SK-N-SH (cell line): Measurements from ENCODE around the gene TMEM179B. TPM values are rescaled to one million over a fixed set of nuclear protein-coding genes. Genes with fewer than 3 reads are reported as not detected.

Source experiments
- CTCF ChIA-PET: fragments of 300-600, 350-600 bp; formaldehyde crosslinking; extraction: SDS; loops from one replicate; lab custom pipeline; 2021; lab: Yijun Ruan, JAX
- POLR2A ChIA-PET: fragments of 350-600 bp; sonication (Branson Sonifier 250); formaldehyde crosslinking; extraction: SDS; loops from one replicate; lab custom pipeline; 2020; ENCODE audit warnings: antibody characterized with exemption, inconsistent platforms; lab: Yijun Ruan, JAX
- DNase-seq: peaks from one replicate; pipeline ENCODE4 v3.0.0; 2012
- H2AFZ ChIP-seq: fragments of 200-600 bp; sonication (generic); 2 replicates; pipeline ENCODE4 v1.8.1; 2016; ENCODE audit warnings: antibody characterized with exemption, mild to moderate bottlenecking, low read depth
- H3F3A ChIP-seq: fragments of 200-600 bp; sonication (generic); replicated peaks from 2 replicates; pipeline ENCODE3; 2016; ENCODE audit warnings: antibody characterized with exemption, mild to moderate bottlenecking; ENCODE audit not compliant: insufficient read depth
- H3K27ac ChIP-seq, 2 experiments: fragments of 200-500 bp in 1 of 2; fragments of 200-600 bp in 1 of 2; sonication (Bioruptor generic) in 1 of 2; sonication (generic), shearing (Covaris generic) in 1 of 2; 2 replicates each; pipeline versions ENCODE4 v1.5.1 to v1.6.1; 2014 to 2016; ENCODE audit warnings: low read depth in 2 of 2, inconsistent platforms in 1 of 2, low read length in 1 of 2, mild to moderate bottlenecking in 1 of 2, mixed read lengths in 1 of 2
- H3K27me3 ChIP-seq: fragments of 200-600 bp; sonication (generic), shearing (Covaris generic); 2 replicates; pipeline ENCODE4 v1.6.1; 2016; ENCODE audit warnings: mixed run types; ENCODE audit not compliant: insufficient read depth
- H3K36me3 ChIP-seq, 2 experiments: fragments of 200-500 bp in 1 of 2; fragments of 200-600 bp in 1 of 2; sonication (Bioruptor generic) in 1 of 2; sonication (generic) in 1 of 2; replicated peaks in 1 of 2; 2 replicates each; pipeline versions ENCODE3 to v1.5.1; 2014 to 2016; ENCODE audit warnings: low read length in 1 of 2, mild to moderate bottlenecking in 1 of 2; ENCODE audit not compliant: insufficient read depth in 2 of 2, control insufficient read depth in 1 of 2
- H3K4me1 ChIP-seq, 2 experiments: fragments of 200-500 bp in 1 of 2; fragments of 200-600 bp in 1 of 2; sonication (Bioruptor generic) in 1 of 2; sonication (generic), shearing (Covaris generic) in 1 of 2; 2 replicates each; pipeline versions ENCODE4 v1.5.1 to v1.6.1; 2014 to 2016; ENCODE audit warnings: low read depth in 1 of 2, low read length in 1 of 2, mixed run types in 1 of 2; ENCODE audit not compliant: insufficient read depth in 2 of 2, control insufficient read depth in 1 of 2
- H3K4me2 ChIP-seq: fragments of 200-600 bp; sonication (generic), shearing (Covaris generic); 2 replicates; pipeline ENCODE4 v1.6.1; 2017; ENCODE audit warnings: mixed run types
- H3K4me3 ChIP-seq, 2 experiments: fragments of 200-500 bp in 1 of 2; fragments of 200-600 bp in 1 of 2; sonication (Bioruptor generic) in 1 of 2; sonication (generic), shearing (Covaris generic) in 1 of 2; 2 replicates each; pipeline versions ENCODE4 v1.5.1 to v1.8.1; 2014 to 2016; ENCODE audit warnings: low read depth in 2 of 2, inconsistent platforms in 1 of 2, low read length in 1 of 2, mild to moderate bottlenecking in 1 of 2, mixed read lengths in 1 of 2, moderate library complexity in 1 of 2
- H3K79me2 ChIP-seq: fragments of 200-600 bp; sonication (generic); 2 replicates; pipeline ENCODE4 v1.8.1; 2017; ENCODE audit warnings: mild to moderate bottlenecking; ENCODE audit not compliant: insufficient read depth
- H3K9ac ChIP-seq: fragments of 200-600 bp; sonication (generic); 2 replicates; pipeline ENCODE4 v1.6.1; 2017; ENCODE audit warnings: mixed run types
- H3K9me2 ChIP-seq: fragments of 200-600 bp; sonication (generic); 2 replicates; pipeline ENCODE4 v1.6.1; 2017; ENCODE audit warnings: mixed run types
- H3K9me3 ChIP-seq: fragments of 200-600 bp; sonication (generic); 2 replicates; pipeline ENCODE4 v1.6.1; 2017; ENCODE audit warnings: mixed run types, mild to moderate bottlenecking, moderate library complexity
- H4K20me1 ChIP-seq: fragments of 200-600 bp; sonication (generic); 2 replicates; pipeline ENCODE4 v1.6.1; 2017; ENCODE audit warnings: mild to moderate bottlenecking, mixed run types; ENCODE audit not compliant: insufficient read depth
- EP300 ChIP-seq, 2 experiments: IDR thresholded peaks; 2 replicates each; pipeline versions ENCODE4 v1.4.0 to v1.6.1; 2012; ENCODE audit warnings: borderline replicate concordance in 1 of 2, low read depth in 1 of 2, low read length in 1 of 2
- FOXJ3 ChIP-seq: sonication (generic); formaldehyde crosslinking; IDR thresholded peaks from 2 replicates; pipeline ENCODE4 v1.5.1; 2020; ENCODE audit warnings: mild to moderate bottlenecking, missing genetic modification reagents
- FOXM1 ChIP-seq: IDR thresholded peaks from 2 replicates; pipeline ENCODE4 v1.4.0; 2012; ENCODE audit warnings: low read depth, mild to moderate bottlenecking
- MAX ChIP-seq: IDR thresholded peaks from 2 replicates; pipeline ENCODE4 v1.4.0; 2012; ENCODE audit warnings: low read depth
- RCOR1 ChIP-seq: fragments of 150-350 bp; IDR thresholded peaks from 2 replicates; pipeline ENCODE4 v1.6.1; 2017; ENCODE audit warnings: antibody characterized with exemption, low read length
- TEAD4 ChIP-seq: IDR thresholded peaks from 2 replicates; pipeline ENCODE4 v1.4.0; 2012; ENCODE audit warnings: mild to moderate bottlenecking, borderline replicate concordance; ENCODE audit not compliant: insufficient read depth
- USF2 ChIP-seq: fragments of 150-350 bp; IDR thresholded peaks from 2 replicates; pipeline ENCODE4 v1.6.1; 2017; ENCODE audit warnings: antibody characterized with exemption, low read length, low read depth, borderline replicate concordance
- YY1 ChIP-seq: IDR thresholded peaks from 2 replicates; pipeline ENCODE4 v1.4.0; 2012; ENCODE audit warnings: low read depth, mild to moderate bottlenecking
- WGBS: methylation state at CpG from one replicate; pipeline ENCODE4 v1.1.6; 2017; ENCODE audit warnings: low lambda C conversion rate; 5-methylcytosine and 5-hydroxymethylcytosine counted together
- polyA plus RNA-seq, 3 experiments: library from polyadenylated mRNA; depleted of rRNA; stranded (reverse); fragments of >200 nt; gene quantifications; 2 replicates each; pipeline ENCODE4 v1.2.3, GENCODE V29; 2012
- TF ChIP-seq, protein P1 (sequence below): IDR thresholded peaks from 2 replicates; pipeline ENCODE4 v1.6.1; 2012; ENCODE audit warnings: mild to moderate bottlenecking, low read depth, low read length, moderate library complexity
- TF ChIP-seq, protein P2 (sequence below): fragments of 200-600 bp; sonication (generic); IDR thresholded peaks from 2 replicates; pipeline ENCODE4 v1.6.1; 2017; ENCODE audit warnings: antibody characterized with exemption, mild to moderate bottlenecking, moderate library complexity

Gene TMEM179B
- polyA plus RNA-seq, 1 of the 3 experiments (the other 2 are of a cell fraction): 69.6 TPM

DNA sequence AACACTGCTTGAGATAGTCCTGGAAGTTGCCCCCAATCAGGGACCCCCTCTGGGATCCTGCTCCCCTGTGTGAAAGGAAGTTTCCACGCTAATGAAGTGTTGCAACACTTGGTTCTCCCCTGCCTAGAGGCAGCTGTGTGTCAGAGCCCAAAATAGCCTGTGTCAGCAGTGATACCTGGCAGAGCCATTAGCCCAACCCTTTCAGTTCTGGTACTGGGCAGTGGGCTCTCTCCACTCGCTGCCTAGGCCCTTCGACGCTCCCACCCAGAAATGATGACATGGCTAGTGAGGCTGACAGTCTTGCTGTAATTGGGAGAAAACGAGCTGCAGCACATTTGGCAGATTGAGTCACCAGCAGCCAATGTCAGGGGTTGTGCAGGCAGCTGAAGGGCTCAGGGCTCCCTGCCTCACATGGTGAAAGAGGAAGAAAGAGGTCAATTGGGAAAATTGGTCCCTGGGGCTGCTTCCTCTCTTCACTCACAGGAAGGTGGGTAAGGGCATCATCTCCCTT is 19.5 kb downstream of the TMEM179B start:
- ChIA-PET POLR2A (interaction anchor here (0.6 to 3.7 kb wide), 9 partner anchors 8 to 54 kb away, joined by 3 to 27 read pairs (median 4); no protein-coding TSS in a partner anchor), CTCF (interaction anchor here (0.9 to 1.8 kb wide), 7 partner anchors 10 to 78 kb away, joined by 3 to 9 read pairs (median 4); partner anchors contain the start of gene SLC3A2)
- Histone ChIP-seq H3K9ac (no peak overlapping the region), H3K27ac (no peak overlapping the region), H3K9me2 (no peaks in the 10 kb centered on the region), H3K4me3 (no peak overlapping the region), H2AFZ (no peak overlapping the region), H3K27me3 (no peaks in the 10 kb centered on the region), H3K9me3 (no peaks in the 10 kb centered on the region), H3K79me2 (peaks cover 35% of the 10 kb centered on the region), H3K4me2 (no peak overlapping the region), H3K4me1 (peaks cover 8 to 18% of the 10 kb centered on the region in 2 experiments), H3F3A (peaks cover 30% of the 10 kb centered on the region), H3K36me3 (peaks cover 16 to 22% of the 10 kb centered on the region in 2 experiments), H4K20me1 (peaks cover 16% of the 10 kb centered on the region)
- DNase-seq: no peak
- WGBS: 65% methylated on average over 3 of the region's 5 CpGs
- TF ChIP-seq RCOR1: no peak
- no peak for TF ChIP-seq FOXJ3
- no peak for TF ChIP-seq FOXM1
- no peak for TF ChIP-seq MAX
- no peak for TF ChIP-seq YY1
- TF ChIP-seq, protein P1, sequence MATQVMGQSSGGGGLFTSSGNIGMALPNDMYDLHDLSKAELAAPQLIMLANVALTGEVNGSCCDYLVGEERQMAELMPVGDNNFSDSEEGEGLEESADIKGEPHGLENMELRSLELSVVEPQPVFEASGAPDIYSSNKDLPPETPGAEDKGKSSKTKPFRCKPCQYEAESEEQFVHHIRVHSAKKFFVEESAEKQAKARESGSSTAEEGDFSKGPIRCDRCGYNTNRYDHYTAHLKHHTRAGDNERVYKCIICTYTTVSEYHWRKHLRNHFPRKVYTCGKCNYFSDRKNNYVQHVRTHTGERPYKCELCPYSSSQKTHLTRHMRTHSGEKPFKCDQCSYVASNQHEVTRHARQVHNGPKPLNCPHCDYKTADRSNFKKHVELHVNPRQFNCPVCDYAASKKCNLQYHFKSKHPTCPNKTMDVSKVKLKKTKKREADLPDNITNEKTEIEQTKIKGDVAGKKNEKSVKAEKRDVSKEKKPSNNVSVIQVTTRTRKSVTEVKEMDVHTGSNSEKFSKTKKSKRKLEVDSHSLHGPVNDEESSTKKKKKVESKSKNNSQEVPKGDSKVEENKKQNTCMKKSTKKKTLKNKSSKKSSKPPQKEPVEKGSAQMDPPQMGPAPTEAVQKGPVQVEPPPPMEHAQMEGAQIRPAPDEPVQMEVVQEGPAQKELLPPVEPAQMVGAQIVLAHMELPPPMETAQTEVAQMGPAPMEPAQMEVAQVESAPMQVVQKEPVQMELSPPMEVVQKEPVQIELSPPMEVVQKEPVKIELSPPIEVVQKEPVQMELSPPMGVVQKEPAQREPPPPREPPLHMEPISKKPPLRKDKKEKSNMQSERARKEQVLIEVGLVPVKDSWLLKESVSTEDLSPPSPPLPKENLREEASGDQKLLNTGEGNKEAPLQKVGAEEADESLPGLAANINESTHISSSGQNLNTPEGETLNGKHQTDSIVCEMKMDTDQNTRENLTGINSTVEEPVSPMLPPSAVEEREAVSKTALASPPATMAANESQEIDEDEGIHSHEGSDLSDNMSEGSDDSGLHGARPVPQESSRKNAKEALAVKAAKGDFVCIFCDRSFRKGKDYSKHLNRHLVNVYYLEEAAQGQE: no peak
- TF ChIP-seq USF2: no peak
- TF ChIP-seq EP300 (IDR thresholded peaks at IDR 0.05; ENCODE audit: borderline replicate concordance in 1 of 2, low read depth in 1 of 2, low read length in 1 of 2): no peak

DNA sequence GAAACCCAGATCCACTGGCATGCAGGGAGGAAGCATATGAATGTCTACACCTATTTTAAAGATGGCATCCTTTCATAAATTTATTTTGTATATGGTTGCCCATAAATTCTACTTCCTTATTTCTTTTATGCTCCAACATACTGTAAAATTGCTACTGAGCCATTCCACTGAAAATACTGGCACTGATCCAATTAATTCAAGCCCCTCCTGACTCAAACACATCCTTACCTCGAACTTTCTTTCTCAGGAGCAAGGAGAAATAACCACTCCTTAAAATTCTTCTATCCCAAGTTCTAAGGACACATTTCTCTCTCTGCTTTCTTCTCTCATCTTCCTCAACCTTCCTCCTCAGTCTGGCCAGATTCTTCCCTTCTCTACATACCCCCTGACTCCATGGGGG is 23.5 kb downstream of the TMEM179B start:
- Histone ChIP-seq H3K4me3 (no peak overlapping the region), H4K20me1 (no peaks in the 10 kb centered on the region), H3K4me1 (peaks cover 0 to 4% of the 10 kb centered on the region in 2 experiments; a peak in 1 of 4 replicates), H3K9me2 (no peaks in the 10 kb centered on the region), H2AFZ (no peak overlapping the region), H3K4me2 (no peak overlapping the region), H3K9me3 (no peaks in the 10 kb centered on the region), H3K79me2 (no peaks in the 10 kb centered on the region), H3K27me3 (no peaks in the 10 kb centered on the region), H3K9ac (no peak overlapping the region), H3K36me3 (peaks cover 0 to 3% of the 10 kb centered on the region in 2 experiments), H3F3A (peaks cover 22% of the 10 kb centered on the region), H3K27ac (no peak overlapping the region)
- no peak for TF ChIP-seq FOXM1
- TF ChIP-seq, protein P2, sequence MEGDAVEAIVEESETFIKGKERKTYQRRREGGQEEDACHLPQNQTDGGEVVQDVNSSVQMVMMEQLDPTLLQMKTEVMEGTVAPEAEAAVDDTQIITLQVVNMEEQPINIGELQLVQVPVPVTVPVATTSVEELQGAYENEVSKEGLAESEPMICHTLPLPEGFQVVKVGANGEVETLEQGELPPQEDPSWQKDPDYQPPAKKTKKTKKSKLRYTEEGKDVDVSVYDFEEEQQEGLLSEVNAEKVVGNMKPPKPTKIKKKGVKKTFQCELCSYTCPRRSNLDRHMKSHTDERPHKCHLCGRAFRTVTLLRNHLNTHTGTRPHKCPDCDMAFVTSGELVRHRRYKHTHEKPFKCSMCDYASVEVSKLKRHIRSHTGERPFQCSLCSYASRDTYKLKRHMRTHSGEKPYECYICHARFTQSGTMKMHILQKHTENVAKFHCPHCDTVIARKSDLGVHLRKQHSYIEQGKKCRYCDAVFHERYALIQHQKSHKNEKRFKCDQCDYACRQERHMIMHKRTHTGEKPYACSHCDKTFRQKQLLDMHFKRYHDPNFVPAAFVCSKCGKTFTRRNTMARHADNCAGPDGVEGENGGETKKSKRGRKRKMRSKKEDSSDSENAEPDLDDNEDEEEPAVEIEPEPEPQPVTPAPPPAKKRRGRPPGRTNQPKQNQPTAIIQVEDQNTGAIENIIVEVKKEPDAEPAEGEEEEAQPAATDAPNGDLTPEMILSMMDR: no peak
- TF ChIP-seq TEAD4: no peak
- 59% methylated on average over 1 of the region's 1 CpG for WGBS
- DNase-seq: no peak
- ChIA-PET POLR2A (interaction anchor here (0.6 kb wide), 1 partner anchor 21 kb away, joined by 3 read pairs; the partner anchor contains the start of gene STX5), CTCF (no interaction called here)
